ENCODE measurements around the gene ST6GAL1. TPM values are rescaled to one million over a fixed set of nuclear protein-coding genes. Genes with fewer than 3 reads are reported as not detected.

Gene ST6GAL1
- total and polyA plus RNA-seq, 2 of the 13 experiments (the other 11 are each of a cell fraction or from before 2014, with no cell fraction given), result 79.9 to 164 TPM

DNA sequence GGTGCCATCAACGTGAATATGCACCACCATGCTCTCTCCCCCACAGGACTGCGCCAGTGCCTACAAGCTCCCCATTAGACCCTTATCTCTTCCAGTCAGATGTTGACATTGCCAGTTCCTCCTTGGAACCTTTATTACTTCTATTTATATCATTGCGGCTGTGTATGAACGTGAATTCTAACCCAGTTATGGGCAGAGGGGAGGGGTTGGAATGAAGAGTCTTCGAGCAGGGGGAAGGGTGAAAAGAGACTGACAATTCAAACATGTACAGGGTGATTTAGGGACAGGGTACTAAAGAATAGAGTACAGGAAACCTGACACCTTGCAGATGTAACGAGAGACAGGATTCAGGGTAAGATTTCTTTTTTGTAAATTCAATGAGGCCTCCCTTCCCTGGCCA, 41.8 kb upstream of the ST6GAL1 start:
- intact Hi-C loops (cut with micrococcal nuclease; ENCODE audit: unreplicated experiment), result no loop called here
- no peaks in the 10 kb centered on the region for H4K20me1 ChIP-seq (ENCODE audit: insufficient read depth, low read length)
- FAIRE-seq, result no peak
- H3K9ac ChIP-seq (ENCODE audit: insufficient read depth, low read depth, low read length), result no peak overlapping the region
- H3K4me1 ChIP-seq (ENCODE audit: insufficient read depth, low read length), result peaks cover 24% of the 10 kb centered on the region; the same call in 1 of the 2 replicates
- H3K36me3 ChIP-seq (replicated peaks in 1 of 2; ENCODE audit: control insufficient read depth in 1 of 2, insufficient read depth in 2 of 2, low read length in 2 of 2), result no peaks in the 10 kb centered on the region
- H3K27me3 ChIP-seq (ENCODE audit: control insufficient read depth in 1 of 2, insufficient read depth in 2 of 2, low read length in 2 of 2), result peaks cover 2 to 8% of the 10 kb centered on the region in 2 experiments; a peak in 1 of 5 replicates
- ChIA-PET POLR2A (no interaction called here), CTCF (ENCODE audit: low intra/inter-chr PET ratio, low total read pairs) (no interaction called here)
- H3K27ac ChIP-seq (ENCODE audit: extremely low read length, insufficient read depth, low read length), result no peak overlapping the region
- WGBS (ENCODE audit: low lambda C conversion rate), result 23% methylated on average over 6 of the region's 6 CpGs
- DNase-seq (ENCODE audit: low spot score), result no peak
- TF ChIP-seq ATF1 (CRISPR knock-in tag; IDR thresholded peaks at IDR 0.05), result no peak
- TF ChIP-seq, protein P1, sequence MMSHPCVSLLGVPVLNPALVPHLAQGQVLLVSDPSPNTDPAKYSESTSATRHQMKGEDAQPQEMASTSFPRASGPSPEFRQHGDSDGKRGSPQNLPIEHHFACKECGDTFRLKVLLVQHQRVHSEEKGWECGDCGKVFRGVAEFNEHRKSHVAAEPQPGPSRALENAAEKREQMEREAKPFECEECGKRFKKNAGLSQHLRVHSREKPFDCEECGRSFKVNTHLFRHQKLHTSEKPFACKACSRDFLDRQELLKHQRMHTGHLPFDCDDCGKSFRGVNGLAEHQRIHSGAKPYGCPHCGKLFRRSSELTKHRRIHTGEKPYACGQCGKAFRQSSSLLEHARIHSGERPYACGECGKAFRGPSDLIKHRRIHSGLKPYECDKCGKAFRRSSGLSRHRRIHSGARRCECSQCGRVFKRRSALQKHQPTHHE (CRISPR knock-in tag; IDR thresholded peaks at IDR 0.05; ENCODE audit: borderline replicate concordance), result no peak
- no peak for TF ChIP-seq POLR2A (IDR thresholded peaks at IDR 0.05; ENCODE audit: insufficient read depth in 1 of 2, low read depth in 2 of 2, low read length in 2 of 2)
- TF ChIP-seq CCDC6 (CRISPR knock-in tag; IDR thresholded peaks at IDR 0.05), result no peak
- TF ChIP-seq KDM1A (CRISPR knock-in tag; IDR thresholded peaks at IDR 0.05), result no peak
- TF ChIP-seq TBX3 (IDR thresholded peaks at IDR 0.05; ENCODE audit: borderline replicate concordance), result no peak
- TF ChIP-seq HNF4A (CRISPR knock-in tag; IDR thresholded peaks at IDR 0.05), result no peak
- TF ChIP-seq, protein P2, sequence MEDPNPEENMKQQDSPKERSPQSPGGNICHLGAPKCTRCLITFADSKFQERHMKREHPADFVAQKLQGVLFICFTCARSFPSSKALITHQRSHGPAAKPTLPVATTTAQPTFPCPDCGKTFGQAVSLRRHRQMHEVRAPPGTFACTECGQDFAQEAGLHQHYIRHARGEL (CRISPR knock-in tag; IDR thresholded peaks at IDR 0.05), result no peak
- TF ChIP-seq ZNF281 (CRISPR knock-in tag; IDR thresholded peaks at IDR 0.05; ENCODE audit: borderline replicate concordance), result no peak
- TF ChIP-seq RBFOX2 (IDR thresholded peaks at IDR 0.05; ENCODE audit: low read depth, low read length), result no peak
- TF ChIP-seq, protein P3, sequence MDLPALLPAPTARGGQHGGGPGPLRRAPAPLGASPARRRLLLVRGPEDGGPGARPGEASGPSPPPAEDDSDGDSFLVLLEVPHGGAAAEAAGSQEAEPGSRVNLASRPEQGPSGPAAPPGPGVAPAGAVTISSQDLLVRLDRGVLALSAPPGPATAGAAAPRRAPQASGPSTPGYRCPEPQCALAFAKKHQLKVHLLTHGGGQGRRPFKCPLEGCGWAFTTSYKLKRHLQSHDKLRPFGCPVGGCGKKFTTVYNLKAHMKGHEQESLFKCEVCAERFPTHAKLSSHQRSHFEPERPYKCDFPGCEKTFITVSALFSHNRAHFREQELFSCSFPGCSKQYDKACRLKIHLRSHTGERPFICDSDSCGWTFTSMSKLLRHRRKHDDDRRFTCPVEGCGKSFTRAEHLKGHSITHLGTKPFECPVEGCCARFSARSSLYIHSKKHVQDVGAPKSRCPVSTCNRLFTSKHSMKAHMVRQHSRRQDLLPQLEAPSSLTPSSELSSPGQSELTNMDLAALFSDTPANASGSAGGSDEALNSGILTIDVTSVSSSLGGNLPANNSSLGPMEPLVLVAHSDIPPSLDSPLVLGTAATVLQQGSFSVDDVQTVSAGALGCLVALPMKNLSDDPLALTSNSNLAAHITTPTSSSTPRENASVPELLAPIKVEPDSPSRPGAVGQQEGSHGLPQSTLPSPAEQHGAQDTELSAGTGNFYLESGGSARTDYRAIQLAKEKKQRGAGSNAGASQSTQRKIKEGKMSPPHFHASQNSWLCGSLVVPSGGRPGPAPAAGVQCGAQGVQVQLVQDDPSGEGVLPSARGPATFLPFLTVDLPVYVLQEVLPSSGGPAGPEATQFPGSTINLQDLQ (CRISPR knock-in tag; IDR thresholded peaks at IDR 0.05), result no peak
- no peak for TF ChIP-seq DZIP1 (CRISPR knock-in tag; IDR thresholded peaks at IDR 0.05)
- no peak for TF ChIP-seq SP4 (CRISPR knock-in tag; IDR thresholded peaks at IDR 0.05)
- TF ChIP-seq ZFP62 (CRISPR knock-in tag; IDR thresholded peaks at IDR 0.05), result no peak
- TF ChIP-seq DMAP1 (CRISPR knock-in tag; IDR thresholded peaks at IDR 0.05), result no peak
- no TSS peak for BruUV-seq (replicated peaks)
- no peak overlapping the region for H3K4me3 ChIP-seq (replicated peaks in 1 of 3; ENCODE audit: insufficient read depth in 1 of 3, low read depth in 2 of 3, low read length in 3 of 3)
- H3K4me2 ChIP-seq (ENCODE audit: low read depth, low read length), result no peak overlapping the region
- in situ Hi-C loops (cut with HindIII; ENCODE audit: extremely low pct_ligation_motif_present, low pct_unique_long_range_greater_than_20kb), result no loop called here
- no peaks in the 10 kb centered on the region for H3K9me3 ChIP-seq (ENCODE audit: low read length)
- H3K79me2 ChIP-seq (ENCODE audit: insufficient read depth, low read length), result no peaks in the 10 kb centered on the region
- ATAC-seq, result no peak
- no peak overlapping the region for H2AFZ ChIP-seq (ENCODE audit: low read length)

Data from HepG2 (cell line).